T47D (cell line): ENCODE data around the gene SCT.

Experiments
- DNase-seq, 2 experiments: peaks; one replicate each; pipeline versions ENCODE4 v3.0.0 to v3.0.0-alpha.2; 2011 to 2012; ENCODE audit warnings: low read depth in 1 of 2, low spot score in 1 of 2
- JUND ChIP-seq: IDR thresholded peaks from 2 replicates; pipeline ENCODE4 v1.6.1; 2012; ENCODE audit warnings: low read depth
- in situ Hi-C: cut with HindIII; loops from 2 replicates; pipeline ENCODE4 v1.10.0; 2016; ENCODE audit warnings: low sequenced_read_pairs, low pct_unique_long_range_greater_than_20kb

The SCT gene

DNA sequence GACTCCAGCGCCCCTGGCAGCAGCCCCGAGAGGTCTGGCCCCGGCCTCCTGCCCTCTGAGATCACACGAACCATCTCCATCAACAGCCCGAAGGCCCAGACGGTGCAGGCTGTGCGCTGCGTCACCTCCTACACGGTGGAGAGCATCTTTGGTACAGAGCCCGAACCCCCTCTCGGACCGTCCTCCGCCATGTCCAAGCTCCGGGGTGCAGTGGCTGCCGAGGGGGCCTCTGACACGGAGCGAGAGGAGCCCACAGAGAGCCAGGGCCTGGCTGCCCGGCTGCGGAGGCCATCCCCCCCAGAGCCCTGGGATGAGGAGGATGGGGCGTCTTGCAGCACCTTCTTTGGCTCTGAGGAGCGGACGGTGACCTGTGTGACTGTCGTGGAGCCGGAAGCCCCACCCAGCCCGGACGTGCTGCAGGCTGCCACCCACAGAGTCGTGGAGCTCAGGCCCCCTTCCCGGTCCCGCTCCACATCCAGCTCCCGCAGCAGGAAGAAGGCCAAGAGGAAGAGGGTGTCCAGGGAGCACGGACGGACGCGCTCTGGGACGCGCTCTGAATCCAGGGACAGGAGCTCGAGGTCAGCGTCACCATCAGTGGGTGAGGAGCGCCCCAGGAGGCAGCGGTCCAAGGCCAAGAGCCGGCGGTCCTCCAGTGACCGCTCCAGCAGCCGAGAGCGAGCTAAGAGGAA lies 18.9 kb downstream of the SCT start:
- no peak for DNase-seq
- no peak for TF ChIP-seq JUND
- in situ Hi-C loops = no loop called here

DNA sequence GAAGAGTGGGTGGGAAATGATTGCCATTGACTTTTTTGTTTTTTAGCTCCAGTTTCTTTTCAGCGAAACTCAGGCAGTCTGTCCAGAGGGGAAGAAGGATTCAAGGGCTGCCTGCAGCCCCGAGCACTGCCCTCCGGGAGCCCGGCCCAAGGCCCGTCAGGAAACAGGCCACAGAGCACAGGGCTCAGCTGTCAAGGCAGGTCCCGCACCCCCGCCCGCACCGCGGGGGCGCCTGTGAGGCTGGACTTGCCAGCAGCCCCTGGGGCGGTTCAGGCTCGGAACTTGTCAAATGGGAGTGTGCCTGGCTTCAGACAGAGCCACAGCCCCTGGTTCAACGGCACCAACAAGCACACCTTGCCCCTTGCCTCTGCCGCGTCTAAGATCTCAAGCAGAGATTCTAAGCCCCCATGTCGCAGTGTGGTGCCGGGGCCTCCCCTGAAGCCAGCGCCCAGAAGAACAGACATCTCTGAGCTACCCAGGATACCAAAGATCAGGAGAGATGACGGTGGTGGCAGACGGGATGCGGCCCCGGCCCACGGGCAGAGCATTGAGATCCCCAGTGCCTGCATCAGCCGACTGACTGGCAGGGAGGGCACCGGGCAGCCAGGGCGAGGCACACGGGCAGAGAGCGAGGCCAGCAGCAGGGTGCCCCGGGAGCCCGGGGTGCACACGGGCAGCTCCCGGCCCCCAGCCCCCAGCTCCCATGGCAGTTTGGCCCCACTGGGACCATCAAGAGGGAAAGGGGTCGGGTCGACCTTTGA lies 19.8 kb downstream of the SCT start:
- no peak for DNase-seq
- TF ChIP-seq JUND = no peak
- in situ Hi-C loops = no loop called here

DNA sequence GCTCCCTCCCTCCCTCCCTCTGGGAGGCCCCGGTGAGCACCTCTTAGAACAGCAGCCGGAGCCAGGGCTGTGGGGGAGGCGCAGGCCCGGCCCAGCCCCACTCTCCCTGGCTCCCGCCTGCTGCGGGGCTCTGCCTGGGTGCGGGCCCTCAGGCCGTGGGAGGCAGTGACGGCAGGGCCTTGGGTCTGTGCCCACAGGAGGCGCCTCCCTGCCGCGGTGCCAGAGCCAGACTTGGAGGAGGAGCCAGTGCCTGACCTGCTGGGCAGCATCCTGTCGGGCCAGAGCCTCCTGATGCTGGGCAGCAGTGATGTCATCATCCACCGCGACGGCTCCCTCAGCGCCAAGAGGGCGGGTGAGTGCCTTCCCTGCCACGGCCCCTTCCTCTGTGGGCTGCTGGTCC lies 20.7 kb downstream of the SCT start:
- DNase-seq = peak; percentile 72 to 79
- in situ Hi-C loops = no loop called here
- TF ChIP-seq JUND = no peak

DNA sequence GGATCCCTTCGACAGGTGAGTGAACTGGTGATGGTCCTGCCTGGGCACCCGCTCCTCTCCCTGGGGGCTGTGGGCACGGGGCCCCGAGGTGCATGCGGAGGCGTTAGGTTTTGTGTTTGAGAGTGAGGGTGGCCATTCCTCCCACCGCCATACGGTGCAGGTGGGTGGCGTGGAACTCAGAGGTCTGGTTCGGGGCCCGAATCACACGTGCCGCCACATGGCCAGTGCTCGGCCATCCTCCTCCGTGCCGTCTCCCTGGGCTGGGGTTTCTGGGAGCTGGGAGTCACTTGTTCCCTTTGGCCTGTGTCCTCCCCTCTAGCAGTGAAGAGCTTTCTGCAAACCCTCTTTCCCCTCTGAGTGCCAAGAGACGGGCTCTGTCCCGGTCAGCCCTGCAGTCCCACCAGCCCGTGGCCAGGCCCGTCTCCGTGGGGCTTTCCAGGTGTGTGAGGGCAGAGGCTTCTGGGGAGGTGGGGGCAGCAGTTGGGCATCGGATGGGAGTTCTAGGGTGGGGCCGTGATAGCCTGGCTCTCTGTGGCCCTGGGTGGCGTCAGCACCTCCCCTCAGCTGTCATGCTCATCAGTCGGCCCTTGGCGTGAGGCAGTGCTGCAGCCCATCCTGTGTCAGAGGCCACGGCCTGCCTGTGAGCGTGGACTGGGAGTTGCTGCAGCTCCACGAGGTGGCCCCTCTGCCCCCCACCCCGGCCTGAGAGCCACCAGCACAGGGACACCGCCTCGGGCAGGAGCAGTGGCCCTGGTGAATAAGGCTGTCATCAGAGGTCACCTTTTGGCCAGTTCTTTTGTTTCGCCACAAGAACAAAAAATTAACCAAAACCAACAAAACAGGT lies 21.5 kb downstream of the SCT start:
- TF ChIP-seq JUND = no peak
- DNase-seq = no peak
- in situ Hi-C loops = no loop called here

DNA sequence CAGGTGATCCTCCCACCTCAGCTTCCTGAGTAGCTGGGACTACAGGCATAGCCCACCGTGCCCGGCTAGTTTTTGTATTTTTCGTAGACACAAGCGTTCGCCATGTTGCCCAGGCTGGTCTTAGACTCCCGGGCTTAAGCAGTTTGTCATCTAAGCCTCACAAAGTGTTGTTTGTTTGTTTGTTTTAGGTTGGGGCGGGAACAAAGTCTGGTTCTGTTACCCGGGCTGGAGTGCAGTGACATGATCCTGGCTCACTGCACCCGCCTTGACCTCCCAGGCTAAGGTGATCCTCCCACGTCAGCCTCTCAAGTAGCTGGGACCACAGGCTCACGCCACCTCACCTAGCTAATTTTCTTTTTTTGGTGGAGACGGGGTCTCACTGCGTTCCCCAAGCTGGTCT lies 23.8 kb downstream of the SCT start:
- no peak for TF ChIP-seq JUND
- in situ Hi-C loops = no loop called here
- DNase-seq = no peak

DNA sequence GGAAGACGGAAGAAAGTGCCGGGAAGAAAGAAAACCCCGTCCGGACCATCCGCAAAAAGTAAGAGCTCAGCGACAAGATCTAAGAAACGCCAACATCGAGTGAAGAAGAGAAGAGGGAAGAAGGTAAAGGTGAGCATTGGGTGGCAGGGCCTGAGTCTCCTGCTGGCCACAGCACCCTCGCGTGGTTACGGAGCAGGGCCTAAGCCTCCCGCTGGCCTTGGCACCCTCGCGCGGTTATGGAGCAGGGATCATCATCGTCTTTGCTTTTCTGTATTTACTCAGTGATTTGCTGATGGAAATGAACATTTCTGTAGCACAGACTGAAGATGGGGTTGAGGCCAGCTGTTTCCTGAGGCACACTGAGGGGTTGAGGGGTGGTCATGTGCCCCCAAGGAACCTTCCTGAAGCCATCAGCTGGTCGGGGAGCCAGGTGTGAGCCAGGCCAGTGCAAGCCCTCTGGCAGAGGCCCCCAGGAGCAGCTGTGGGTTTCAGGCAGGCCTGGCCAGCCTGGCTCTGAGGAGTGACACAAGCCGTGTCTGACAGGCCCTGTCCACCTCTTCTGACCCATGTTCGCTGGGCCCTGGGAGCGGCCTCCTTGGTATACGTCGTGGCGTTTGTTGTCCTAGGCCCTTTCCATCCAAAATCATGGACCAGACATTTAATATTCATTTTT lies 25.3 kb downstream of the SCT start:
- DNase-seq = no peak
- TF ChIP-seq JUND = no peak
- in situ Hi-C loops = no loop called here

DNA sequence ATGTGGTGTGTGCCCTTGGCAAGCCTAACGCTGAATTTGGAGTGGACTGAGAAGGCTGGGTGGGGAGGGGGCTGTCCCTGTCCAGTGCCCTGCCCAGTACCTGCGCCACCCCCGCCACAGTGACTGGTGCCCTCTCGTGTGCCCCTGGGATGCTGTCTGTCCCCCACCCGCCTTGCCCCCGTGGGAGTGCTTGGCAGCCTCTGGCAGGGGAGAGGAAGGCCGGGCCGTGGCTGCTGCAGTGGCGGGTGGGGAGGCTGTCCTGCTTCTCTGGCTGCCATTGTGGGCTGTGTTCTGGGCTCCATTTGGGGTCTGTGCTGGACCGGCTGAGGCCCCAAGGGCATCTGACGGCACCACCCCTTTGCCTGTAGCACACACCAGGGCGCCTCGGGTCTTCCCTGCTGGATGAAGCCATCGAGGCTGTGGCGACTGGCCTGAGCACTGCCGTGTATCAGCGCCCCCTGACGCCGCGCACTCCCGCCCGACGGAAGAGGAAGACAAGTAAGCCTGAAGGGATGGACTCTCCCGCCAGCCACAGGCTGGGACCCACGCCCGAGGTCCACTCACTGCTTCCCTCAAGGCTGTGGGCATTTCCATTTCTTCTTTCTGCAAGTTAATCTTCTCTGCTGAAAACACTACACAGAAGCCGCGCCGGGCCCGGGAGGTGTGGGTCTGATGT lies 28.8 kb downstream of the SCT start:
- in situ Hi-C loops = no loop called here
- DNase-seq = no peak
- TF ChIP-seq JUND = no peak

DNA sequence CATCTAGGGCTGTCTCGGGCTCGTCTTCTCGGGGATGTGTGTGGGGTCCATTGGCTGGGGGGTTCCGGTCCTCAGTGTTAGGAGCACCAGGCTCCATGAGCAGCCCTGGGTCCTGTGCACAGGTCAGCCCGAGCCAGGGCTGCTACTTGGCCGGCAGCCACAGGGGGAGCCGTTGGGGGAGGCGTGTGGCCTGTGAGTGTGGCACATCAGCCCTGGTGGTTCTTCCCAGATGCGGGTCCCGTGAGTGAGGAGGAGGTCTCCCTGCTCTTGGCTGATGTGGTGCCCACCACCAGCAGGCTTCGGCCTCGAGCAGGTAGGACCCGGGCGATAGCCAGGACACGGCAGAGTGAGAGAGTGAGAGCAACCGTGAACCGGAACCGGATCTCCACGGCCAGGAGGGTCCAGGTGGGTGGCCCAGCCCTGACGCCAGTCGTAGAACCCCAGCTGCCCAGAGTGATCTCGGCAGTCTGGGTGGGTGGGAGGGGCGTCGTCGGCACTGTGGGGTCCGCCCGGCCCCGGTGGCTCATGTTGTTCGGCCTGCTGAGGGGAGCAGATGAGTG lies 29.7 kb downstream of the SCT start:
- in situ Hi-C loops = no loop called here
- DNase-seq = no peak
- TF ChIP-seq JUND = no peak

DNA sequence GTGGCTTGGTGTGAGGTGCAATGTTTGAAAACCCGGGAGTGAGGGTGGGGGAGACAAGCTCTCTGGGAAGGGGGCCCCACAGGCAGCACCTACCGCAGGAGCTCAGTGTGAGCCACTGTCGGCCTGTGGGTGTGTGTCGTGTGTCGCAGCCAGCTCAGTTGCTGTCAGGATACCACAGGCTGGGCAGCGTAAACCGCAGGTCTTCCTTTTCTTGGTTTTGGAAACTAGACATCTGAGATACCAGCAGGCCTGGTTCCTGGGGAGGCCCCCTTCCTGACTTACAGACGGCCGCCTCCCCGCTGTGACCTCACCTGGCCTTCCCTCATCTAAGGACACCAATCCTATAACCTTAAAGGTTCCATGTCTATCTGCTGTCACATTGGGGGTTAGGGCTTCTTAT lies 30.6 kb downstream of the SCT start:
- in situ Hi-C loops = no loop called here
- TF ChIP-seq JUND = no peak
- DNase-seq = no peak

DNA sequence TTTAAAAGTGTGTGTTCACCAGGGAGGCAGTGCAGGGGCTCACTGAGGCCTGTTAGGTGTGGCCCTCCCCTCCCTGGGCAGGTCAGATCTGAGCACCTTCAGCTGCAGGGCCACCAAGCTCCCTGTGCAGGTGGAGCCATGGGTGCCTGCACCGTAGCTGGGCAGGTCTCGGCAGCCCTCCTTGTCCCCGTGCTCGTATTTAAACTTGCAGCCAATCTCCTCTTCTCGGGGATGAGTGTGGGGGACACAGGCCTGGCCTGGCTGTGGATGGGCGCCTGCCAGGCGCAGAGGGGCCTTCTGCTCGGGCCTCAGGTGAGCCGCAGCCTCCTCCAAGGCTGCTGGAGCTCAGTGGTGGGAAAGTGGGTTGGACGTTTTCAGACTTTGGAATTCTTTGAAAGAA lies 31.6 kb downstream of the SCT start:
- in situ Hi-C loops = no loop called here
- DNase-seq = no peak
- no peak for TF ChIP-seq JUND

DNA sequence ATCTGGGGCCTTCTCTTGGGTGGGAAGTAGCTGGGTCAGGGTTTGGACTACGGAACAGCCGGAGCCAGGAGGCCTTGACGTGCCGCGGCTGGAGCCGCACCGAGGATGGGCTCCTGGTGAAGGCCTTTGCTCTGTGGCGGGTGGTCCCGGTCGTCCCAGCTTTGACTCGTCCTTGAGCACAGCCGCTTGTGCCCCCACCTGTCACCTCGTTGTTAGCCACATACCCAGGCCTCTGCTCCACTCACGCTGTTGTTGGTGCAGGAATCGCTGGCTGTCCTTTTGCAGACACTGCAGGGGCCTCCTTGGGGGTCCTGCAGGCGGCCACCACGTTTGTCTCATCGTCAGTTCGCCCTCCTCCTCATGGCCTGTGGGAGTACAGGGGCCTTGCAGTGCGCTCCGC lies 33.6 kb downstream of the SCT start:
- no peak for TF ChIP-seq JUND
- DNase-seq = no peak
- in situ Hi-C loops = no loop called here

DNA sequence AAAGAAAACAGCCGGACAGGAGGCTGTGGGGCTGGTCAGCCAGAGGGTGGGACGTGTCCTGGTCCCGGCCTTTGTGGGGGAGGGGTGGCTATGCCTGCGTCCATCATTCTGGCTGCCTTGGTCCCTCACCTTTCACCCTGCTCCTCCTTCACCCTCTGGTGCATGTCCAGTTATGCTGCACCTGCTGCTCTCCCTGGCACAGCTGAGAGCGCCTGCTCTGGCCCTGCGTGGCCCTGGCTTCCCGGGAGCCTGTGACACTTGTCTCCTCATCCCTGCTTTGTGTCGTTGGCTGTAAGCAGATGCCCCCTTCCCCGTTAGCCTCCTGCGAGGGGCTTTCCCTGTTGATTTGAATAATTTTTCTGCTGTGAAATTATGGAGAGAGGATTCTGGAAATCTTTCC lies 34.1 kb downstream of the SCT start:
- DNase-seq = no peak
- in situ Hi-C loops = no loop called here
- TF ChIP-seq JUND = no peak
